COR-L47 (cell line): ENCODE results near the gene CIROP.
"Not testable (repeated sequence)": the region's sequence is repeated elsewhere in the genome, so short reads cannot be mapped to it uniquely, and the experiment has no call there.

Source experiments
- DNase-seq: peaks from one replicate; lab custom pipeline; 2025; lab: John Stamatoyannopoulos, UW

Gene CIROP

DNA sequence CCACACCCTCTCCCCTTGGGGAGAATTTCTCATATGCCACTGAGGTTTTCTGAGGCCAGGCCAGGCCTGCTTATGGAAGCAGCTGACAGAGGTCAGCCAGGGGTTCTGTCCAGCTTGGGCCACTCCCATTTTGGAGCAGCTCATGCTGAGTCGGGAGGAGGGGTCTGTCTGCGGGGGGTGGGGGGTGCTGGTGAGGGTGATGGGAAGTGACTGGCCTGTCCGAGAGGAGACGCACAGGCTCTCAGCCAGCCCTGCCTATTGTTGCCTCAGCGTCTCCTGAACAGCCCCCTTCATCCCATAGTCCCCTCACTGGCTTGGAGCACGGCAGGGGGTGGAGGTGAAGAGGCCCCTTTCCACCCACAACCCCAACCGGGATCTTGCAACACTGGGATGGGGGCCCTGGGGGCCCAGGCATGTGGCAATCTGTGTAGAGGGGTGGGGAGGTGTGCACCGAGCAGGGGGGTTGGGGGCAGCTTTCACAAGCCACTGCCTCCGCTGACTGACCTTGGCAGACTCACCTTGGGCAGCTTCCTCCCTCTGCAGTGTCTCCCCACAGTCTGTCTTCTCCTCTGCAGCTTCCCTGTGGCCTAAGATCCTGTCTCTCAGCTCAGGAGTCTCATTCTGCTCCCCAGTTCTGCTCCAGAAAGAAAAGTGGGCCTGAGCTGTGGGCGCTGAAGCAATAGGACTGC, 8.8 kb upstream of the CIROP start:
- no peak for DNase-seq

DNA sequence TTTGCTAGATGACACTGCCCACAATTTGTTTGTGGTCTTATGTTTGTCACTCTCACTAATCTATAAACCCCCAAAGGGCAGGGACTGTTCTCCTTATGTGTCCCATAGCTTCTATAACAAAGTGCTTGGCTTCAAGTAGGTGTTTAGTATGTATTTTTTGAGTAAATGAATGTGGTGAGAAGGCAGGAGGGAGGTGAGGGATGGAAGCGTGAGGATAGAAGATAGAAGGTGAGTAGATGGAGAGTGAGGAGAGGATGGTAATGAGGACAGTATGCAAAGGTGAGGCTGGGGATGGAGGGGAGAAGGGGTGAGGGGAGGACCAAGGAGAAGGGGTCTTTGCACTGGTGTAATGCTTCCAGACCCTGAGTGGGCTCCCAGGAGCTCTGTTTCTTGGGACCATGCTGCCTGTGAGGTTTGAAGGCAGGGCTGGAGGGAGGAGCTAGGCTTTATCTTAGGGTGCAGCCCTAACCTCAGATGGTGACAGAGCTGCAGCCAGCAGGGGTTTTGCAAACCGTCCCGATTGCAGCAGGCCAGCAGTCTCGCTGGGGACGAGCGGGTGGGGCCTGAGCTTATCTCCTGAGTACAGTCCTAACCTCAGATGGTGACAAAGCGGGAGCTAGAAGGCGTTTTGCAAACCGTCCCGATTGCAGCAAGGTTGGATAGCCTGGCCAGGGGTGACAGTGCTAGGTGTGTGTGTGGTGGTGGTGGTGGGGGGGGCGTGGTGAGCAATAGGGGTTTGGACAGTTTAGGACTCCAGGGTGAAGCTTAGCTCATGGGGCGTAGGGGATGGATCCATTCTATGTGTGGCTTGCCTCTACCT, 7.8 kb upstream of the CIROP start:
- DNase-seq, result no peak

DNA sequence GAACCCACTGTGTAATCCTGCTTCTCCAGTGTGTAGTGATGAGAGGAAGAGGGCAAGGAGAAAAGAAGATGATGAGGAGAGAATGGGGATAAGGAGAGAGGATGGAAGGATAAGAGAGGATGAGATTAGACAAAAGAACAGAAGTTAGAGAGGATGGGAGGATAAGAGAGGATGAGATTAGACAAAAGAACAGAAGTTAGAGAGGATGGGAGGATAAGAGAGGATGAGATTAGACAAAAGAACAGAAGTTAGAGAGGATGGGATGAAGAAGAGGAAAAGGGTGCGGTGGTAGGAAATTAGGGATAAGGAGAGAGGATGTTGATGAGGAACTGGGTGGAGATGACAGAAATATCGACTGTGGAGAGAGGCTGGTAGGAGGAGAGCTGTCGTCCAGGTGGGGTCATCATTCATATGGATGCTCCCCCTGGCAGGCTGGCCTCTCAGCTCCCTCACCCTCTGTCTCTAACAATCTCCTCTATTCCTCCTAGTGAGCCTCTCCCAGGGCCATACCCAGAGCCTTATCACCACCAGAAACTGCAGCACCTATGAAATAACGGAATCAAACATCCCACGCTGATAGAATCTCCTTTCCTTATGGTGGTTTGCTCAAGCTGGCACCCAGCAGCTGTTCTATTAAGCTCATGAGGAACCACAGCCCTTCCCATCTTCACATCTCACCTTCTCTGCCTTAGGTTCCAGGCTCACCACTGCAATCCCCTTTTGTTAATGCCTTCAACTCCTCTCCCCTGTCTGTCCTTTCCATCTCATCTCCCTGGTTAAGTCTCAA, 6.0 kb upstream of the CIROP start:
- no peak for DNase-seq

DNA sequence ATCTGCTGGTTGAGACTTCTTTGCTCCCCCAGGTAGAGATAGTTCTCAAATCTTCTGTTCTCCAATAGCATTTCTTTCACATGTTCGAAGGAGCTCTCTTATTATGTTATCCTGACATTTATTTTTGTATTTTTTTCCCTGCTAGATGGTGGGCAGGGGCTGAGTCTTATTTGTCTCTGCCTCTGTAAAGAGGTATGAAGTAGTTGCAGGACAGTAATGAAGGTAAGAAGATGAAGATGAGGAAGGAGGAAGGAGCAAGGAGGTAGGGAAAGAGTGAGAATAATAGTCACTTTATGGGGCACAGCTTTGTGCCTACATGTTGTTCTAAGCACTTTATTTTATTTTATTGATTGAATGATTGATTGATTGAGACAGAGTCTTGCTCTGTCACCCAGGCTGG, 5.0 kb upstream of the CIROP start:
- DNase-seq, result no peak

DNA sequence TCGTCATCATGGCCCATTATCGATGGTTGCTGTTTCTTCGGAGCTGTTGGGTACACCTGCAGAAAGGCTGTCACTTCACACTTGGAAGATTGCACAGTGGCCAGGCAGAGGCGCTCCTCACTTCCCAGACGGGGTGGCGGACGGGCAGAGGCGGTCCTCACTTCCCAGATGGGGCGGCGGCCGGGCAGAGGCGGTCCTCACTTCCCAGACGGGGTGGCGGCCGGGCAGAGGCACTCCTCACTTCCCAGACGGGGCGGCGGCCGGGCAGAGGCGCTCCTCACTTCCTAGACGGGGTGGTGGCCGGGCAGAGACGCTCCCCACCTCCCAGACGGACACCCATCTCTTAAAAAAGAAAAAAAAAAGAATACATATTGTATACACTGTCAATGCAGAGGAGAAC, 3.4 kb upstream of the CIROP start:
- DNase-seq, result not testable (repeated sequence)

DNA sequence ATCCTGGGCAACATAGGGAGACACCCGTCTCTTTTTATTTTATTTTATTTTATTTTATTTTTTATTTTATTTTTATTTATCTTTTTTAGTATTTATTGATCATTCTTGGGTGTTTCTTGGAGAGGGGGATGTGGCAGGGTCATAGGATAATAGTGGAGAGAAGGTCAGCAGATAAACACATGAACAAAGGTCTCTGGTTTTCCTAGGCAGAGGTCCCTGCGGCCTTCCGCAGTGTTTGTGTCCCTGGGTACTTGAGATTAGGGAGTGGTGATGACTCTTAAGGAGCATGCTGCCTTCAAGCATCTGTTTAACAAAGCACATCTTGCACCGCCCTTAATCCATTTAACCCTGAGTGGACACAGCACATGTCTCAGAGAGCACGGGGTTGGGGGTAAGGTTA, 2.8 kb upstream of the CIROP start:
- DNase-seq, result not testable (repeated sequence)

DNA sequence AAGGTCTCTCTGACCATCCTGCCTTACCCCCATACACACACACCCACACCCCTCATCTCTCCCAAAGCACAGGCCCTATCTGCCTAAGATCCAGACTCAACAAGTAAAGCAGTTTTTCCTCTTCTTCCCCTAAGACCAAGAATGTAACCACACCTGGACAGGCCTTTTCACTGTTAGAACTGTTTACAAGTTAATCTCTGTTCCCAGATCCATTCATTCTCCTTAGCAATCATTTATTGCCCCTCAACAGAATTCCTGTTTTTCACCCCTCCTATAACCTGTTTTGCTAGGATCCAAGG, 1.9 kb upstream of the CIROP start:
- no peak for DNase-seq

DNA sequence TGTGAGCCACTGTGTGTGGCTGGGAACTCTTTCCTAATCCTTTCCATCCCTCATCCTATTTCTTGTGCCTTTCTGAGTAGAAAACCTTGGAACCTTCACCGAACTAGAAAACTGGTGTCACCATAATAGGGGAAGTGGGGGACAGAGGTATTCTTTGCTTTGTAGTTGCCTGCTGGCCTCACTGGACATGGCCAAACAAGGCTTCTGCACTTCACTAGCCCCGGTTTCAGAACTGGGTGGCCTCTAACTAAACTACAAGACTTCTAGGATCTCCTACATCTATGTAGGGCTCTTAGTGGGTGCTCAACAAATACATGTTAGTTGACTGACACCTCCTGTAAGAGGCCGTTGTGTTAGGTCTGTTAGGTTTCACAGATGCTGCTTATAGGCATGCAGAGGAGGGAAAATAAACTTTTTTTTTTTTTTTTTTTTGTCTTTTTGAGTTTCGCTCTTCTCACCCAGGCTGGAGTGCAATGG, 597 bp upstream of the CIROP start:
- no peak for DNase-seq

DNA sequence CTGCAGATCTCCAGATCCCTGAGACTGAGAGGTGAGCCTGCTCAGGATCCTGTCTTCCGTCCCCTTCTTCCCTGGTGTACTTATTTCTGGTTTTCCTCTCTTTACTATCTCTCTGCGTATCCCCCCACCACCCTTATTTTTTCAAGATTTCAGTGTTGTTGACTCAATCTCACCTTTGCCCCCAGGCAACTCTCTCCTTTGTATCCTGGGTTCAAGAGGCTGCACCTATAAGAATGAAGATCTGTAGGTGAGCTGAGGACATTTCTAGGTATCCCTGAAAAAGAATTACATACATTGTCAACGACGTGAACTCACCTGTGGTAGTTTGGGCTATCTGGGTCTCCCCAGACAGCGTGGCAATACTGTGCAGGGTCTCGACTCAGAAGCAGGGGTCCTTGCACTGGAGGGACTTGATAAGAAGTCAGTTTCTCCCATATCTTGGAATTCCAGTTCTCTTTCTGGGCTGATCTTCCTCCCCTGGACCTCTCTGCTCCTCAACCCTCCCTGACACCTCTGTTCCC, 659 bp downstream of the CIROP start:
- no peak for DNase-seq

DNA sequence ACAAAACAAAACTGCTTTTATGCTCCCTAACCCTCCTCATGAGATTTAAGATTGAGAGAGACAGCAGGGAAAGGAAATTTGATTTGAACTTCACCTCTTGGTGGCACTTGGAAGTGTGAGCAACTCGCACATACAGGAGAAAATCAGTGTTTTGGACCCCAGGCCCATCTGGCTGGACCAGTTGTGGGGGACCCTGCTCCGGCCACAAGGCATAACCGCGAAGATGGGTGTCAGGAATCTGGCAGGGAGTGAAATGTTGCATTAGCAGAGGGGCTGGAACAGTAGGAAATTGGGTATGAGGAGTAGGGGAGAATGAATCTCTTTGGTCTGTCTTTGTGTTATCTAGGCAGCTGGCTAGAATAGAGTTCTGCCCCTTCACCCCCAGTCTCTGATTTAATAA, 1.2 kb downstream of the CIROP start:
- DNase-seq, result no peak

DNA sequence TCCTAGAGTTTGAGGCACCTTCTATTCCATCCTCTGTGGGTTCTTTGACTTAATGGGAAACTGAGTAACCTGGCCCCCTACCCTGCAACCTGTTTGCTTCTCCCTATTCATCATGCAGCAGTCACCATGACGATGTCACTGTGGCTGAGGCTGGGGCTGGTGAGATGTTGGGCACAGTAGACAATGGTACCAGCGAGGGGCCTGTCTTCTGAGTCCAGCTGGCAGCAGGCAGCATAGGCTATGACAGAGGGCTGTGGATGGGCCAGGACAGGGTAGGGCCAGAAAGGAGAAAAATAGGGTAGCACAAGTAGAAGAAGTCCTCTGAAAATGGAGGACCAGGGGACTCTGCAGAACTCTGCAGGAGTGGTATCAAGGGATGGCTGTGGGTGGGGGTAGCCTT, 2.0 kb downstream of the CIROP start:
- DNase-seq, result no peak

DNA sequence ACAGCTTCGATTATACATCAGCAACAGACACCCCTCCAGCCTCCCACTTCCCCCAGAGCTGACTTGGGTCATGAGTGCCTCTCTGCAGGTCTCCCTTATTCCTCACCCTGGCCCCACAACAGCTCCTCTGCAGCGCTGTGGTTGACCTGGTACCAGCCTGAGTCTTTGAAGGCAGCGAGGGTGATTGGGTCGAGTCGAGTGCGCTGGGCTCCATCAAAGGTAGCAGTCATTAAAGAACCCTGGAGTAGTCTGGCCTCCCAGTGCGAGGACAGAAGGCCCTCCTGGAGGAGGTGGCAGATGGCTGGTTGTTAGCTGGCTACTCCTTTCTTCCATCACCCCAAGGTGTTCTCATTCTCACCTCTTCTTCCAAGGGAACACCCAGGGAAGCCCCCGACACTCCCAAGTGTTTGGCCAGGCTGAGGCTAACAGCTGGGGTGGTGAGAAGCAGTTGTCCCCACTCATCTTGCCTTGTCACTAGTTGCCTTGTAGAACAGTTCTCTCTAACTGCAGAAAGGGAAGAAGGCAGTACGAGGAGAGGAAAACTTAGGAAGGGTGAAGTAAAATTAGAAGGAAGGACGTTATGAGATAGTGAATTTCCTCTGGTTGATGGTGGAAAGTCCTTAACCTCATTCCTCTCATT, 2.7 kb downstream of the CIROP start:
- no peak for DNase-seq

DNA sequence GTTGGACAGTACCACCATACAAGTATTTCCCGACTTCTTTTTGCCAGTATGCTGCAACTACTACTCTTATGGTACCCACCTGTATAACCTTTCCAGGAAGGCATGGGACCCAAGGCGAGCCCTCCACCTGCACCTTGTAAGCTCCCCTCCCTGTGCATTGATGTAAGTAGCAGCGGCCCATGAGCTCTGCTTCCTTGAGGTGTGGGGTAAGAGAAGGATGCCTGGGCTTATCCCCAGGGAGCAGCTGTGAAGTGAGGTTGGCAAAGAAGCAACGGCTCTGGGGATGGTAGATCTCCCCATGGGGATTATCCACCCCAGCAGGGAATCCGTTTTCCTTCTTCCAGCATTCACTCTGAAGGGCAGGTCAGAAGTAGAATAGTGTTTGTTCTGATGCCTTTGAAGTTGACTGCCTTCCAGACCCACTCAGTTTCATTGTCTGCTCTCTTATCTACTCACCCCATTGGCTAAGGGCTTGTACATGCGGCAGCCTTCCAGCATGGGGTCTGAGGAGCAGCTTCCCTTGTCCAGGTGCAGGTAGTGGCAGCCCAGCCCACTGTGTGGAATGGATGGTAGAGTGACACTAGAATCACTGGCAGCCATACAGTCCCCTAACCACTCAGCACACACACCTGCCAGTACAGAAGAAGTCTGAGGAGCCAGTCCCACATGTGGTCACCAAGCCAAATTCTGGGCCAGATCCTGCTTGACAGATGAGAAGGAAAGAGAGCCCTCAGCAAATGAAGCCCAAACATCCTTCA, 3.4 kb downstream of the CIROP start:
- DNase-seq, result no peak

DNA sequence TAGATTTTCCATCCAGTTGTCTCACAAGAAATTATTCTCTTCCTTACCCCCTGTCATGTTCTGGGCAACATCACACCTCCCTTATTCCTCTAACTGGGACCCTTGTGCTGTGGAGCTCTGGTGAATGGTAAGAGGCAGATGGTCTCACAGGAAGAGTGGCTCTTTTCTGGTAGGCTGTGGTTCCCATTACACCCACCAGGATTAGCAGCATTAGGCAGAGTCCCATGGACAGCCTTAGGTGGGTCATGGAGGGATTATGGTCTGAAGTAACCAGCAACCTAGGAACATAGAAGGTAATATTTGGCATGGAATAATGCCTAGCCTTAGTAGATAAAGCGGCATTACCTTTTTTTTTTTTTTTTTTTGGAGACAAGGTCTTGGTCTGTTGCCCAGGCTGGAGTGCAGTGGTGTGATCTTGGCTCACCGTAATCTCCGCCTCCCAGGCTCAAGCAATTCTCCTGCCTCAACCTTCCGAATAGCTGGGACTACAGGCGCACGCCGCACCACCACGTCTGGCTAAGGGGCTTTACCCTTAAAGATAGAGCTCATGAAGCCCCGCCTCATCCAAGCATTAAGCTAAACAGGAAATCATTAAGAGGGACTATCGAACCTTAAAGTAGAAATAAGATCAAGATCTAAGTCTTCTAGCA, 5.5 kb downstream of the CIROP start:
- DNase-seq, result no peak

DNA sequence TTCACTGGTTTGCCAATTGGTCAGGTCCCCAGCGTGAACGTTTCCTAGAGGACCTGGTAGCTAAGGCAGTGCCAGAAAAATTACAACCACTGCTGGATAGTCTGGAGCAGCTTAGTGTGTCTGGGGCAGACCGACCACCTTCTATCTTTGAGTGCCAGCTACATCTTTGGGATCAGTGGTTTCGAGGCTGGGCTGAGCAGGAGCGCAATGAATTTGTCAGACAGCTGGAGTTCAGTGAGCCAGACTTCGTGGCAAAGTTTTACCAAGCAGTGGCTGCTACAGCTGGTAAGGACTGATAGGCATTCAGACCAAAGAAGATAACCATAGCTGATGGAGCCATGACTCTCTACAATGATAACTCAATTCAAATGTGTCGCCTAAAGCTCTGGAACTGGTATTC, 7.0 kb downstream of the CIROP start:
- no peak for DNase-seq

DNA sequence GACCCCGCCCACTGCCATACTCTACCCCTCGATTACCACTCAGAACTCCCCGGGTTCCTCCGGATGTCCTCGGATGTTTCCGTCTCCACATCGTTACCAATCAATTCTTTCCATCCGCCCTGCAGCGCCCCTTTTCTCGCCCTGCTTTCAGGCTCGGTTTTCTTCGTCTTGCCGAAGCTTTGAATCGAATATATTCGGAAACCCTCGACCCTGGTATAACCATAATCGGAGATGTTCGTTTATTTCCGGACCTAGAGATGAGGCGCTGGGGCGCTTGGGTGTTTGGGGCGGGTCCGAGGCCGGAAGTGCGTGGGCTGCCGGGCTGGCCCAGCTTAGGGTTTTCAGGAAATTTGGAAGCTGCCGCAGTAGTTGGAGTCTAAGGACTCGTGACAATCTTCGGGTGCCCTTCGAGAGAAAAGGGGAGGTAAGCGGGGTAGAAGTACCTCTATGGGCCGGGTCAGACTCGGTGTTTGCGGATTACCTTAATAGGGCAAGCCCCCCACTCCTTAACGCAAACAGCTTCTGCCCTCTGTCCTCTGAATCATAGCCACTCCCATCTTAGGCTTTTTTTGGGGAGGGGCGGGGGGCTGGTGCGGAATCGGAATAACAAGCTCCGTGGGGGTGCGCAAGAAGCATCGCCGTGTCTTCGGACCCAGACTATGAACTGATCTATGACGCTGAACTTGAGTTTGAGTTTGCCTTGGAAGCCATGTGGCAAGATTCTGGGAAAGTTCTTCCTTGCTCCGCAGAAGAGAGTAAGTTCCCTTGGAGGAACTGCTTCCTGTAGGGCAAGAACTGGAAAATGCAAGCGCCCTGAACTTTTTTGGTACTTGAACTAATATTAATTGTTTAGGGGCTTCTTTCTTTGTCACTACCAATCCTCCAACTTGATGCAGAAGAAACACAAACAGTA, 9.3 kb downstream of the CIROP start, which contains the start of gene C14orf119:
Gene C14orf119 (plus strand): TSS at position 310 of the 913 bp plus-strand sequence. CDS start 2,154 bp downstream, outside the sequence.
- DNase-seq, result no peak

DNA sequence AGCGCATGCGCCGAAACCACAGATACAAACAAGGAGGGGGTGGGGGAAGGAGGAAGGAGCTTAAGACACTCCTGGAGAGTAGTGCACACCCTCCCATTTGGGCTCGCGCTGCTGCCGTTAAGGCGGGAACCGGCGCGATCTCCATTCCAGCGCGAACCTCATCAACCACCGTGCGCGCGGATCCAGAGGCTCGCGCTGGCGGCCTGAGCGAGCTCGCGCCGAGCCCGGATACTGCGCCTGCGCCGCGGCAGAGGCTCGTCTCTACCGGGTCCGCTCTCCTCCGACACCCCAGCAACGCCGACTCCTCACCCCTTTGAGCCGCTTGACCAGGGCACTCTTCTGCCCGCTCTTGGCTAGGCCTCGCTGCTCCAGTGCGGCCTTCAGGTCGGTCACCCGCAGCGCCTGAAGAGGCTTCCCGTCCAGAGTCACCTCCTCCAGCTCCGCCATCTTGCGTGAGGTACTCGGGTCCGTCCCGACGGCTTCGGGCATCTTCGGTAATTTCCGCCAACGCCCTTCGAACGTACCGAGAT, 10.1 kb downstream of the CIROP start, which contains the start of gene ACIN1:
Gene ACIN1 (minus strand): TSS at position 471 of the 530 bp plus-strand sequence. CDS start 24 bp downstream, at position 447.
- no peak for DNase-seq

DNA sequence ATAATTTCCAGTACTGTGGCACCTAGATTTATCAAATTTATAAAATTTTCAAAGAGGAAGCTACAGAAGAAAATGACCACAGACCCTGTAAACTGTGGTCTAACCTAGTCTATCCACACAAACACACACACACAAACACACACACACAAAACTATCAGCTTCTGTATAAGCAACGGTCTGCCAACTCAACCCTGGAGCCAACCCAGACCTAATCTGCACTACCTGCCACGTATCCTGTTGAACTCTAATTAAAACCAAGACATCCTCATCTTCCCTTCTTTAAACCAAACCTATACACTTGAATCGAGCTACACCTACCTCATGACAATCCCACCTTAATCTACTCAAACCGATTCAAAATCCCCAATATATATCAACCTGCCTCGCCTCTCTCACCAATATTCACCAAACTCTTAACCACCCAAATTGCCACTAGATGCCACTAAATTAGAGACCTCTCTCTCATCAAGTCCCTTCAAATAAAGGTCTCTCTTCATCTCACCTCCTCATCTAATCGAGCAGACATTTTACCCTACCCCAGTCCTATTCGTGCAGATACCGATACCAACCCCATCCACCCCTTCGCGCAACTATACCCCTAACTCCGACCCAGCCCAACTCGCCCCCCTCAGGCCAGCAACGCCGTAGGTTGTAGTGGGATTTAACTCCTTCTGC, 10.7 kb downstream of the CIROP start:
- DNase-seq, result no peak

DNA sequence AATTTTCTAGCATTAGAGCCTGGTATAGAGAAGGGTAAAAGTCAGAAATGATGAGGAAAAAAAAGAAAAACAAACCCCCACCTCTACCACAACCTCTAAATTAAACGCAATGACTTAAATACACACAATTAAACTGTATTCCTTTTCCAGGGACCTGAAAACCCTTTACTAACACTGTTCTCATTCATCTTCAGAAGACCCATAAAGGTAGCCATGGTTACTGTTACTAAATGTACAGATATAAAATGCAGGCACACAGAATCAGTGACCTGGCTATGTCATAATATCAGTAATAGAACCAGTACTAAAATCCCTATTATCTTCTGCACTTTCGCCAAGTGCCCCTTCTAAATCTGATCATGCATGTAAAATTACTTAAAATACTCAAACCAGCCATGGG, 11.3 kb downstream of the CIROP start:
- DNase-seq, result no peak
